K562 (cell line): ENCODE results near the gene PCF11. TPM values are rescaled to one million over a fixed set of nuclear protein-coding genes. Genes with fewer than 3 reads are reported as not detected.

Experiments
- BRD9 ChIP-seq: fragments of 450-650 bp; IDR thresholded peaks from 2 replicates; pipeline ENCODE4 v1.6.1; 2018; ENCODE audit warnings: low read depth; ENCODE audit not compliant: partially characterized antibody
- COPS2 ChIP-seq: fragments of 450-650 bp; conservative IDR thresholded peaks from 2 replicates; pipeline ENCODE4 v1.6.1; 2016; ENCODE audit warnings: mild to moderate bottlenecking, moderate library complexity
- ELF2 ChIP-seq: fragments of 250-450 bp; sonication (Bioruptor Pico); IDR thresholded peaks from 2 replicates; pipeline ENCODE4 v1.5.0; 2021; ENCODE audit warnings: mild to moderate bottlenecking
- L3MBTL2 ChIP-seq: fragments of 450-650 bp; IDR thresholded peaks from 2 replicates; pipeline ENCODE4 v1.6.1; 2016; ENCODE audit warnings: mild to moderate bottlenecking, moderate library complexity
- MAFF ChIP-seq: IDR thresholded peaks from 2 replicates; pipeline ENCODE4 v1.6.1; 2012; ENCODE audit warnings: low read length, improper control_type of control experiment
- NCOA6 ChIP-seq: fragments of 450-650 bp; IDR thresholded peaks from 2 replicates; pipeline ENCODE4 v1.6.1; 2017; ENCODE audit warnings: mild to moderate bottlenecking
- NFIC ChIP-seq: fragments of 450-650 bp; IDR thresholded peaks from 2 replicates; pipeline ENCODE4 v1.6.1; 2017; ENCODE audit warnings: mild to moderate bottlenecking, inconsistent platforms
- NONO ChIP-seq, 2 experiments: fragments of 200-400 bp in 1 of 2; fragments of 450-650 bp in 1 of 2; formaldehyde crosslinking in 1 of 2; IDR thresholded peaks; 2 replicates each; pipeline ENCODE4 v1.6.1; 2017; ENCODE audit warnings: low read depth in 2 of 2, mild to moderate bottlenecking in 2 of 2, moderate library complexity in 2 of 2, low read length in 1 of 2
- TEAD2 ChIP-seq: fragments of 450-650 bp; IDR thresholded peaks from 2 replicates; pipeline ENCODE4 v1.6.1; 2016; ENCODE audit warnings: missing genetic modification characterization, control low read depth, missing compliant biosample characterization
- ZFP30 ChIP-seq: fragments of 250-450 bp; sonication (Bioruptor Pico); IDR thresholded peaks from 2 replicates; pipeline ENCODE4 v1.8.0; 2022; ENCODE audit warnings: moderate library complexity, mild to moderate bottlenecking, inconsistent platforms, borderline replicate concordance
- ZNF134 ChIP-seq: fragments of 250-450 bp; sonication (Bioruptor Pico); conservative IDR thresholded peaks from 2 replicates; pipeline ENCODE4 v1.4.0; 2020
- ZNF316 ChIP-seq: fragments of 450-650 bp; IDR thresholded peaks from 2 replicates; pipeline ENCODE4 v1.6.1; 2016
- polyA plus RNA-seq, 8 experiments: library from polyadenylated mRNA; depleted of rRNA in 4 of 8; stranded (reverse) in 5 of 8; unstranded in 3 of 8; fragments of >200 nt; fragmentation: Nextera tagmentation in 2 of 8; fragmentation: Illumina TruSeq in 1 of 8; extraction: Ambion mirVana in 2 of 8; extraction: Trizol in 1 of 8; gene quantifications; 2 replicates each; pipeline versions ENCODE4 v1.2.1 to v1.2.3, GENCODE V29; 2011 to 2014; ENCODE audit warnings: inconsistent platforms in 1 of 8, missing spikeins in 1 of 8
- total RNA-seq, 7 experiments: library from RNA; depleted of rRNA in 6 of 7; stranded (reverse); fragments of >200 nt in 6 of 7; fragmentation: Illumina TruSeq in 2 of 7; extraction: Trizol in 2 of 7; gene quantifications; 2 replicates each; pipeline versions ENCODE4 v1.2.1 to v1.2.3, GENCODE V29; 2011 to 2021; ENCODE audit warnings: low replicate concordance in 1 of 7
- TF ChIP-seq, protein P1 (sequence below): fragments of 250-450 bp; sonication (Bioruptor Pico); IDR thresholded peaks from 2 replicates; pipeline ENCODE4 v1.4.0; 2020; ENCODE audit warnings: borderline replicate concordance
- TF ChIP-seq, protein P2 (sequence below): IDR thresholded peaks from 2 replicates; pipeline ENCODE4 v1.6.1; 2016; ENCODE audit warnings: missing genetic modification characterization, missing compliant biosample characterization
- TF ChIP-seq, protein P3 (sequence below): fragments of 450-650 bp; IDR thresholded peaks from 2 replicates; pipeline ENCODE4 v1.6.1; 2016; ENCODE audit warnings: low read depth, mild to moderate bottlenecking, moderate library complexity
- TF ChIP-seq, protein P4 (sequence below): fragments of 250-450 bp; sonication (Bioruptor Pico); IDR thresholded peaks from 2 replicates; pipeline ENCODE4 v1.5.0; 2021
- TF ChIP-seq, protein P5 (sequence below): fragments of 200-800 bp; sonication (Bioruptor generic); IDR thresholded peaks from 2 replicates; pipeline ENCODE4 v1.6.1; 2016; ENCODE audit warnings: missing genetic modification characterization, missing compliant biosample characterization
- TF ChIP-seq, protein P6 (sequence below), 2 experiments: fragments of 450-650 bp in 1 of 2; sonication (generic) in 1 of 2; formaldehyde crosslinking; conservative IDR thresholded peaks; 2 replicates each; pipeline versions ENCODE4 v1.4.0 to v1.8.1; 2020 to 2022; ENCODE audit warnings: mild to moderate bottlenecking in 1 of 2, missing genetic modification reagents in 1 of 2

Gene PCF11
- total and polyA plus RNA-seq, 9 of the 15 experiments (the other 6 are each of a cell fraction or from before 2014, with no cell fraction given), result 9.3 to 91.6 (median 54.4) TPM

DNA sequence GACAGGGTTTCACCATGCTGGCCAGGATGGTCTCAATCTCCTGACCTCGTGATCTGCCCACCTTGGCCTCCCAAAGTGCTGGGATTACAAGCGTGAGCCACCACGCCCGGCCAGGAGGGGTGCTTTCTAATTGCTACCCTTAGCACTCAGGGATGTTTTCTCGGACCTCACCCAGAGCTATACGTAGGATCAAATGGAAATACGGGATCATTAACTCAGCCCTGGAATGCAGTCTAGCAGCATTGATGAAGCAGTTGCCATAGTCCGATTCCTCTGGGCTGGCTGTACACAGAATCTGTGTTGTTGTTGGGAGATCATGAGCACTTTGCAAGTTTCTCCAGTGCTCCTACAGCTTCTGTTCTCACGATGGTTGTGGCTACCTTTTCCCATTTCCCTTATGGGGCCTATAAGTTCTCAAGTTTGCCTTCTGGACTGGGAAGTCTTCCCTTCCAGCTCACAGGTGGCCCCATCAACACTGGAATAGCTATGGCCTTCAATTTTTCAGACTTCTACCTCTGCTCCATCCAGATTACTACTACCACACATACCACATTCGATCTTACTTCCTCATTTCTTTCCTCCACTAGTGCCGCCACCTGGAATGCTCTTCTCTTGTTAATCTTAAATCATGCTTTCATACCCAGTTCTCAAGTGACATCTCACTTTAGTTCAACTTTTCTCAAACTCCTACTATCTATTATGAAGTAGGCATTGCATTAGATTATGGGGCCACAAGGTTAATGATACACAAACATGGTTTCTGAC, 16.1 kb upstream of the PCF11 start (continued):
- TF ChIP-seq, protein P1, sequence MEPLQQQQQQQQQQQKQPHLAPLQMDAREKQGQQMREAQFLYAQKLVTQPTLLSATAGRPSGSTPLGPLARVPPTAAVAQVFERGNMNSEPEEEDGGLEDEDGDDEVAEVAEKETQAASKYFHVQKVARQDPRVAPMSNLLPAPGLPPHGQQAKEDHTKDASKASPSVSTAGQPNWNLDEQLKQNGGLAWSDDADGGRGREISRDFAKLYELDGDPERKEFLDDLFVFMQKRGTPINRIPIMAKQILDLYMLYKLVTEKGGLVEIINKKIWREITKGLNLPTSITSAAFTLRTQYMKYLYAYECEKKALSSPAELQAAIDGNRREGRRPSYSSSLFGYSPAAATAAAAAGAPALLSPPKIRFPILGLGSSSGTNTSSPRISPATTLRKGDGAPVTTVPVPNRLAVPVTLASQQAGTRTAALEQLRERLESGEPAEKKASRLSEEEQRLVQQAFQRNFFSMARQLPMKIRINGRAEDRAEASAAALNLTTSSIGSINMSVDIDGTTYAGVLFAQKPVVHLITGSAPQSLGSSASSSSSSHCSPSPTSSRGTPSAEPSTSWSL (CRISPR knock-in tag), result no peak
- TF ChIP-seq, protein P2, sequence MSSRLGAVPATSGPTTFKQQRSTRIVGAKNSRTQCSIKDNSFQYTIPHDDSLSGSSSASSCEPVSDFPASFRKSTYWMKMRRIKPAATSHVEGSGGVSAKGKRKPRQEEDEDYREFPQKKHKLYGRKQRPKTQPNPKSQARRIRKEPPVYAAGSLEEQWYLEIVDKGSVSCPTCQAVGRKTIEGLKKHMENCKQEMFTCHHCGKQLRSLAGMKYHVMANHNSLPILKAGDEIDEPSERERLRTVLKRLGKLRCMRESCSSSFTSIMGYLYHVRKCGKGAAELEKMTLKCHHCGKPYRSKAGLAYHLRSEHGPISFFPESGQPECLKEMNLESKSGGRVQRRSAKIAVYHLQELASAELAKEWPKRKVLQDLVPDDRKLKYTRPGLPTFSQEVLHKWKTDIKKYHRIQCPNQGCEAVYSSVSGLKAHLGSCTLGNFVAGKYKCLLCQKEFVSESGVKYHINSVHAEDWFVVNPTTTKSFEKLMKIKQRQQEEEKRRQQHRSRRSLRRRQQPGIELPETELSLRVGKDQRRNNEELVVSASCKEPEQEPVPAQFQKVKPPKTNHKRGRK (tag), result no peak
- TF ChIP-seq, protein P3, sequence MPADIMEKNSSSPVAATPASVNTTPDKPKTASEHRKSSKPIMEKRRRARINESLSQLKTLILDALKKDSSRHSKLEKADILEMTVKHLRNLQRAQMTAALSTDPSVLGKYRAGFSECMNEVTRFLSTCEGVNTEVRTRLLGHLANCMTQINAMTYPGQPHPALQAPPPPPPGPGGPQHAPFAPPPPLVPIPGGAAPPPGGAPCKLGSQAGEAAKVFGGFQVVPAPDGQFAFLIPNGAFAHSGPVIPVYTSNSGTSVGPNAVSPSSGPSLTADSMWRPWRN, result no peak
- TF ChIP-seq ZFP30 (CRISPR knock-in tag), result no peak
- 0 out of 2 replicates have a peak, but pooled peaks have one; percentile 12 for TF ChIP-seq L3MBTL2
- TF ChIP-seq COPS2, result no peak
- TF ChIP-seq, protein P4, sequence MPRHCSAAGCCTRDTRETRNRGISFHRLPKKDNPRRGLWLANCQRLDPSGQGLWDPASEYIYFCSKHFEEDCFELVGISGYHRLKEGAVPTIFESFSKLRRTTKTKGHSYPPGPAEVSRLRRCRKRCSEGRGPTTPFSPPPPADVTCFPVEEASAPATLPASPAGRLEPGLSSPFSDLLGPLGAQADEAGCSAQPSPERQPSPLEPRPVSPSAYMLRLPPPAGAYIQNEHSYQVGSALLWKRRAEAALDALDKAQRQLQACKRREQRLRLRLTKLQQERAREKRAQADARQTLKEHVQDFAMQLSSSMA (CRISPR knock-in tag), result no peak
- TF ChIP-seq NONO (IDR thresholded peaks at IDR 0.05; ENCODE audit: low read depth in 2 of 2, low read length in 1 of 2), result 0 out of 4 replicates have a peak, but pooled peaks of 1 of the 2 experiments have one; percentile 21
- TF ChIP-seq, protein P5, sequence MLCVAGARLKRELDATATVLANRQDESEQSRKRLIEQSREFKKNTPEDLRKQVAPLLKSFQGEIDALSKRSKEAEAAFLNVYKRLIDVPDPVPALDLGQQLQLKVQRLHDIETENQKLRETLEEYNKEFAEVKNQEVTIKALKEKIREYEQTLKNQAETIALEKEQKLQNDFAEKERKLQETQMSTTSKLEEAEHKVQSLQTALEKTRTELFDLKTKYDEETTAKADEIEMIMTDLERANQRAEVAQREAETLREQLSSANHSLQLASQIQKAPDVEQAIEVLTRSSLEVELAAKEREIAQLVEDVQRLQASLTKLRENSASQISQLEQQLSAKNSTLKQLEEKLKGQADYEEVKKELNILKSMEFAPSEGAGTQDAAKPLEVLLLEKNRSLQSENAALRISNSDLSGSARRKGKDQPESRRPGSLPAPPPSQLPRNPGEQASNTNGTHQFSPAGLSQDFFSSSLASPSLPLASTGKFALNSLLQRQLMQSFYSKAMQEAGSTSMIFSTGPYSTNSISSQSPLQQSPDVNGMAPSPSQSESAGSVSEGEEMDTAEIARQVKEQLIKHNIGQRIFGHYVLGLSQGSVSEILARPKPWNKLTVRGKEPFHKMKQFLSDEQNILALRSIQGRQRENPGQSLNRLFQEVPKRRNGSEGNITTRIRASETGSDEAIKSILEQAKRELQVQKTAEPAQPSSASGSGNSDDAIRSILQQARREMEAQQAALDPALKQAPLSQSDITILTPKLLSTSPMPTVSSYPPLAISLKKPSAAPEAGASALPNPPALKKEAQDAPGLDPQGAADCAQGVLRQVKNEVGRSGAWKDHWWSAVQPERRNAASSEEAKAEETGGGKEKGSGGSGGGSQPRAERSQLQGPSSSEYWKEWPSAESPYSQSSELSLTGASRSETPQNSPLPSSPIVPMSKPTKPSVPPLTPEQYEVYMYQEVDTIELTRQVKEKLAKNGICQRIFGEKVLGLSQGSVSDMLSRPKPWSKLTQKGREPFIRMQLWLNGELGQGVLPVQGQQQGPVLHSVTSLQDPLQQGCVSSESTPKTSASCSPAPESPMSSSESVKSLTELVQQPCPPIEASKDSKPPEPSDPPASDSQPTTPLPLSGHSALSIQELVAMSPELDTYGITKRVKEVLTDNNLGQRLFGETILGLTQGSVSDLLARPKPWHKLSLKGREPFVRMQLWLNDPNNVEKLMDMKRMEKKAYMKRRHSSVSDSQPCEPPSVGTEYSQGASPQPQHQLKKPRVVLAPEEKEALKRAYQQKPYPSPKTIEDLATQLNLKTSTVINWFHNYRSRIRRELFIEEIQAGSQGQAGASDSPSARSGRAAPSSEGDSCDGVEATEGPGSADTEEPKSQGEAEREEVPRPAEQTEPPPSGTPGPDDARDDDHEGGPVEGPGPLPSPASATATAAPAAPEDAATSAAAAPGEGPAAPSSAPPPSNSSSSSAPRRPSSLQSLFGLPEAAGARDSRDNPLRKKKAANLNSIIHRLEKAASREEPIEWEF (CRISPR knock-in tag), result no peak
- TF ChIP-seq, protein P6, sequence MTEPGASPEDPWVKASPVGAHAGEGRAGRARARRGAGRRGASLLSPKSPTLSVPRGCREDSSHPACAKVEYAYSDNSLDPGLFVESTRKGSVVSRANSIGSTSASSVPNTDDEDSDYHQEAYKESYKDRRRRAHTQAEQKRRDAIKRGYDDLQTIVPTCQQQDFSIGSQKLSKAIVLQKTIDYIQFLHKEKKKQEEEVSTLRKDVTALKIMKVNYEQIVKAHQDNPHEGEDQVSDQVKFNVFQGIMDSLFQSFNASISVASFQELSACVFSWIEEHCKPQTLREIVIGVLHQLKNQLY (CRISPR knock-in tag; conservative IDR thresholded peaks at IDR 0.05), result no peak
- no peak for TF ChIP-seq ZNF134 (CRISPR knock-in tag)
- TF ChIP-seq MAFF, result no peak
- no peak for TF ChIP-seq NFIC
- no peak for TF ChIP-seq TEAD2
- TF ChIP-seq ZNF316, result no peak
- no peak for TF ChIP-seq ELF2
- no peak for TF ChIP-seq NCOA6
- no peak for TF ChIP-seq BRD9
